Body of pancreas (tissue), 4 donors: Measurements from ENCODE around the gene GALNT12. TPM values are rescaled to one million over a fixed set of nuclear protein-coding genes. Genes with fewer than 3 reads are reported as not detected.

Source experiments
- ATAC-seq: fragments of 150-250 bp; one replicate; pipeline ENCODE4 v1.9.1; 2016
- DNase-seq, 4 donors: peaks; one replicate each; pipeline ENCODE4 v3.0.0-alpha.2; 2019
- H3K27ac ChIP-seq, 4 donors: fragments of 200-600 bp; sonication (generic); 1 replicate in 3 of 4; 2 replicates in 1 of 4; pipeline versions ENCODE4 v1.5.1 to v1.6.1; 2016 to 2019; ENCODE audit warnings: mild to moderate bottlenecking in 1 of 4, mixed read lengths in 1 of 4, moderate library complexity in 1 of 4
- H3K27me3 ChIP-seq, 2 donors: fragments of 200-600 bp; sonication (generic); one replicate each; pipeline ENCODE4 v1.6.0; 2016; ENCODE audit warnings: mild to moderate bottlenecking in 1 of 2
- H3K36me3 ChIP-seq, 2 donors: fragments of 200-600 bp; sonication (generic); replicated peaks in 1 of 2; 2 replicates each; pipeline ENCODE4 v1.5.1; 2016; ENCODE audit warnings: low read depth in 2 of 2; ENCODE audit not compliant: insufficient read depth in 1 of 2
- H3K4me1 ChIP-seq: fragments of 200-600 bp; sonication (generic); one replicate; pipeline ENCODE4 v1.6.0; 2016
- H3K4me3 ChIP-seq, 2 donors: fragments of 200-600 bp; sonication (generic); 1 replicate in 1 of 2; 2 replicates in 1 of 2; pipeline ENCODE4 v1.5.1; 2016 to 2019
- H3K9me3 ChIP-seq, 3 donors: fragments of 200-600 bp; sonication (generic); 1 replicate in 2 of 3; 2 replicates in 1 of 3; pipeline ENCODE4 v1.5.1; 2016
- POLR2A ChIP-seq, 3 donors: fragments of 450-650 bp; IDR thresholded peaks; one replicate each; pipeline ENCODE4 v1.6.1; 2016; ENCODE audit warnings: antibody characterized with exemption in 3 of 3, mild to moderate bottlenecking in 2 of 3
- WGBS, 2 donors: methylation state at CpG; one replicate each; pipeline ENCODE4 v1.1.5; 2017; 5-methylcytosine and 5-hydroxymethylcytosine counted together
- intact Hi-C: fragments of 100-400 bp; cut with DNase I; formaldehyde crosslinking; loops from one replicate; pipeline ENCODE4 v1.15.1; 2023
- total RNA-seq, 2 donors: library from RNA; depleted of rRNA; stranded (reverse); fragments of >200 nt; gene quantifications; one replicate each; pipeline ENCODE4 v1.1.0, GENCODE V29; 2016
- TF ChIP-seq, protein P1 (sequence below), 7 experiments: fragments of 450-650 bp in 4 of 7; fragments of 200-600 bp in 3 of 7; sonication (generic) in 3 of 7; IDR thresholded peaks; one replicate each; pipeline ENCODE4 v1.5.1; 2016 to 2019; ENCODE audit warnings: antibody characterized with exemption in 7 of 7

Gene GALNT12
- total RNA-seq, 2 donors from 2014 or later: 13.0 to 53.1 TPM

GRCh38 chr9:98879094-98879962, 71.9 kb downstream of the GALNT12 start:
- 80 to 83% methylated on average over 5 of the region's 5 CpGs for WGBS, 2 donors
- intact Hi-C loops: no loop called here
- H3K4me1 ChIP-seq: peaks cover 22% of the 10 kb centered on the region
- no peaks in the 10 kb centered on the region for H3K36me3 ChIP-seq
- ATAC-seq: no peak
- TF ChIP-seq, protein P1, sequence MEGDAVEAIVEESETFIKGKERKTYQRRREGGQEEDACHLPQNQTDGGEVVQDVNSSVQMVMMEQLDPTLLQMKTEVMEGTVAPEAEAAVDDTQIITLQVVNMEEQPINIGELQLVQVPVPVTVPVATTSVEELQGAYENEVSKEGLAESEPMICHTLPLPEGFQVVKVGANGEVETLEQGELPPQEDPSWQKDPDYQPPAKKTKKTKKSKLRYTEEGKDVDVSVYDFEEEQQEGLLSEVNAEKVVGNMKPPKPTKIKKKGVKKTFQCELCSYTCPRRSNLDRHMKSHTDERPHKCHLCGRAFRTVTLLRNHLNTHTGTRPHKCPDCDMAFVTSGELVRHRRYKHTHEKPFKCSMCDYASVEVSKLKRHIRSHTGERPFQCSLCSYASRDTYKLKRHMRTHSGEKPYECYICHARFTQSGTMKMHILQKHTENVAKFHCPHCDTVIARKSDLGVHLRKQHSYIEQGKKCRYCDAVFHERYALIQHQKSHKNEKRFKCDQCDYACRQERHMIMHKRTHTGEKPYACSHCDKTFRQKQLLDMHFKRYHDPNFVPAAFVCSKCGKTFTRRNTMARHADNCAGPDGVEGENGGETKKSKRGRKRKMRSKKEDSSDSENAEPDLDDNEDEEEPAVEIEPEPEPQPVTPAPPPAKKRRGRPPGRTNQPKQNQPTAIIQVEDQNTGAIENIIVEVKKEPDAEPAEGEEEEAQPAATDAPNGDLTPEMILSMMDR (IDR thresholded peaks at IDR 0.05): no peak
- TF ChIP-seq POLR2A (IDR thresholded peaks at IDR 0.05): no peak
- no peaks in the 10 kb centered on the region for H3K27me3 ChIP-seq
- H3K4me3 ChIP-seq: no peak overlapping the region
- no peak for DNase-seq
- H3K27ac ChIP-seq: peak overlapping the region in 2 of 4 donors; percentile 42 to 46
- no peaks in the 10 kb centered on the region for H3K9me3 ChIP-seq

DNA sequence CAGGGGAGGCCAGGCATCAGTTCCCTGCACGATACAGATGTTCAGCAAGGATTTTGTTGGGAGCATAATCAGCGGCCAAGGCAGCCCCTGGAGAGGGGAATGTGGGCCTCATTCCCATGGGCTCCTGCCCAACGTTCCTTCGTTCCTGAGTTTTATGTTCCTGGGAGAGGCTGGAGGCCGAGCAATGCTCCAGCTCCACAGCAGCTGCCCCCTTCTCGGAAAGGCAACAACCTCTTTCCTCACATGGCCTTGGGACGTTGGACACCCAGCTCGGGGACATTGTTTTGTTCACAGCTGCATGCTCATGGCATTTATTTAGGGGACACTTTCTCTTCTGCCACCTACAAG, 72.5 kb downstream of the GALNT12 start:
- Histone ChIP-seq H3K4me1 (peaks cover 21% of the 10 kb centered on the region), H3K27ac (peak overlapping the region in 3 of 4 donors; percentile 2 to 46 (median 42)), H3K27me3 (no peaks in the 10 kb centered on the region), H3K4me3 (no peak overlapping the region), H3K9me3 (no peaks in the 10 kb centered on the region), H3K36me3 (no peaks in the 10 kb centered on the region)
- TF ChIP-seq, protein P1 (IDR thresholded peaks at IDR 0.05): no peak
- TF ChIP-seq POLR2A (IDR thresholded peaks at IDR 0.05): no peak
- DNase-seq (peak in 1 of 4 donors; percentile 42), ATAC-seq (peak; percentile 38)
- intact Hi-C loops: no loop called here
- WGBS, 2 donors: 34 to 51% methylated on average over 8 of the region's 8 CpGs

GRCh38 chr9:98880311-98881015, 73.0 kb downstream of the GALNT12 start:
- H3K9me3 ChIP-seq: no peaks in the 10 kb centered on the region
- peak overlapping the region in 3 of 4 donors; percentile 2 to 46 (median 42) for H3K27ac ChIP-seq
- 33 to 35% methylated on average over 6 to 7 of the region's 7 CpGs for WGBS, 2 donors

DNA sequence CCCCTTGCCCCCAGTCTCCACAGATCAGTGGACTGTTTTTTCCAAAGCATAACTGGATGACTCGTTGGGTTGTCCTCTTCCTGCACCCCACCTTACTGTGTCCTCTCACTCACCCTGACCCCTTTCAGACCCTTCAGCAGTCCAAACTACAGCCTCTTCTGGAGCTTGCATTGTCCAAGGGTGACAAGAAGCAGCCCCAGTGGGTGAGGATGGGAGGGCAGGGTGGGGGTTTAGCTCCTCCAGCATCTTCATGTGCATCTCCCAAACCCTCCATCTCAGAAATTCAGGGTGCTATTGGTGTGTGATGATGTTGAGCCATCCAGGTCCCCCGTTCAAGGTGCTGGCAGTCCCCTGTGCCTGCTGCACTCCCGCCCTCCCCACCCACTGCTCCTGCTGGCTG, 73.9 kb downstream of the GALNT12 start:
- Histone ChIP-seq H3K4me1 (peaks cover 21% of the 10 kb centered on the region), H3K4me3 (no peak overlapping the region), H3K9me3 (no peaks in the 10 kb centered on the region), H3K36me3 (no peaks in the 10 kb centered on the region), H3K27me3 (no peaks in the 10 kb centered on the region), H3K27ac (no peak overlapping the region)
- no peak for ATAC-seq
- no peak for DNase-seq
- WGBS, 2 donors: 80 to 97% methylated on average over 3 of the region's 3 CpGs
- TF ChIP-seq, protein P1 (IDR thresholded peaks at IDR 0.05): no peak
- TF ChIP-seq POLR2A (IDR thresholded peaks at IDR 0.05): no peak
- intact Hi-C loops: no loop called here

More at GRCh38 chr9:98880311-98881015, 73.0 kb downstream of the GALNT12 start:
- TF ChIP-seq, protein P1 (IDR thresholded peaks at IDR 0.05): no peak
- TF ChIP-seq POLR2A (IDR thresholded peaks at IDR 0.05): no peak
- peak; percentile 56 to 78 (median 64) for DNase-seq
- H3K4me3 ChIP-seq: no peak overlapping the region
- no peaks in the 10 kb centered on the region for H3K36me3 ChIP-seq
- no peaks in the 10 kb centered on the region for H3K27me3 ChIP-seq
- intact Hi-C loops: no loop called here
- peak; percentile 84 for ATAC-seq
- H3K4me1 ChIP-seq: peaks cover 21% of the 10 kb centered on the region
